Ovary (tissue), 9 donors: ENCODE measurements around the gene SYCP1. TPM values are rescaled to one million over a fixed set of nuclear protein-coding genes. Genes with fewer than 3 reads are reported as not detected.

Experiments used
- DNase-seq, 5 donors: peaks; one replicate each; pipeline ENCODE4 v3.0.0-alpha.2; 2019 to 2020
- H3K27ac ChIP-seq, 2 donors: fragments of 200-600 bp; one replicate each; pipeline versions ENCODE4 v1.5.1 to v1.8.0; 2019 to 2022
- H3K27me3 ChIP-seq: fragments of 200-600 bp; one replicate; pipeline ENCODE4 v1.8.0; 2022
- H3K36me3 ChIP-seq: fragments of 200-600 bp; sonication (generic); one replicate; pipeline ENCODE4 v1.5.1; 2019
- H3K4me1 ChIP-seq: one replicate; pipeline ENCODE4 v1.8.1; 2013; ENCODE audit warnings: mild to moderate bottlenecking, moderate library complexity; ENCODE audit not compliant: insufficient read depth
- H3K4me3 ChIP-seq: fragments of 200-600 bp; sonication (generic); one replicate; pipeline ENCODE4 v1.5.1; 2017
- H3K9me3 ChIP-seq, 2 donors: fragments of 200-600 bp in 1 of 2; sonication (generic) in 1 of 2; one replicate each; pipeline versions ENCODE4 v1.5.1 to v1.8.1; 2013 to 2019; ENCODE audit warnings: mild to moderate bottlenecking in 1 of 2, moderate library complexity in 1 of 2
- EP300 ChIP-seq: sonication (generic); formaldehyde crosslinking; IDR thresholded peaks from one replicate; pipeline ENCODE4 v1.6.1; 2017; ENCODE audit warnings: antibody characterized with exemption
- POLR2A ChIP-seq: fragments of 450-650 bp; IDR thresholded peaks from one replicate; pipeline ENCODE4 v1.6.1; 2017; ENCODE audit warnings: antibody characterized with exemption, mild to moderate bottlenecking, moderate library complexity
- WGBS, 3 donors: extraction: QIAGEN DNeasy Blood & Tissue Kit in 1 of 3; methylation state at CpG; one replicate each; pipeline versions ENCODE4 v1.1.5 to v1.1.7; 2013 to 2017; 5-methylcytosine and 5-hydroxymethylcytosine counted together
- intact Hi-C, 4 donors: fragments of 100-400 bp; cut with DNase I; formaldehyde crosslinking; loops; one replicate each; pipeline versions ENCODE4 v1.11.0 to v1.15.1; 2022 to 2023
- polyA plus RNA-seq, 2 donors: library from polyadenylated mRNA; stranded (reverse); fragments of 200-250 nt in 1 of 2; fragments of 350-450 nt in 1 of 2; fragmentation: Illumina TruSeq in 1 of 2; extraction: RNeasy Lipid Tissue Mini Kit (QIAGEN cat#74804) in 1 of 2; gene quantifications; one replicate each; pipeline ENCODE4 v1.2.3, GENCODE V29; 2013 to 2014
- total RNA-seq, 7 donors: library from RNA; depleted of rRNA in 2 of 7; stranded (reverse); fragments of >200 nt in 2 of 7; fragmentation: NEBNext Ultra II Directional in 3 of 7; extraction: Animal tissue kit (Norgen Biotek cat#: 25700) in 3 of 7; gene quantifications; one replicate each; pipeline versions ENCODE4 v1.1.0 to v1.2.4, GENCODE V29; 2016 to 2023
- TF ChIP-seq, protein P1 (sequence below), 3 donors: fragments of 450-650 bp in 2 of 3; fragments of 200-600 bp in 1 of 3; IDR thresholded peaks; one replicate each; pipeline versions ENCODE4 v1.5.1 to v1.8.0; 2016 to 2022; ENCODE audit warnings: antibody characterized with exemption in 3 of 3, mild to moderate bottlenecking in 1 of 3
- donor health status: DM: no; HTN: no; CAD: no; lungs with moderate emphysema.
- donor health status: DM: no; HTN: no; CAD: no.
- donor health status: Bipolar disorder and iron deficiency.
- donor health status: DM: yes; HTN: yes; CAD: no.
- donor health status: DM: no; HTN: no; CAD: no.
- donor health status: DM: yes; HTN: yes; CAD: no.

The SYCP1 gene
- total and polyA plus RNA-seq, 9 donors = 0.13 TPM; not detected in 8

DNA sequence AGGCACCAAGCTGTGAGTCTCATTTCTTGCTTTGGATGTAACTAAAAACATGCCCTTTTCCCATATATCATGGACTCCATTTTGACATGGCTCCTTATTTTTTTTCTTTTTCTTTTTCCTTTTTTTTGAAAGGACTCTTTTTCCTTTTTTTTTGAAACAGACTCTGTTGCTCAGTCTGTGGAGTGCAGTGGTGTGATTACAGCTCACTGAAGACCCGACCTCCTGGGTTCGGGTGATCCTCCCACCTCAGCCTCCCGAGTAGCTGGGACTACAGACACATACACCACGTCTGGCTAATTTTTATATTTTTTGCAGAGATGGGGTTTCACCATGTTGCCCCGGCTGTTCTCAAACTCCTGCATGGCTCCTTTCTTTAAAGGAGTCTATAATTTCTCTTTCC lies 10.4 kb upstream of the SYCP1 start:
- Histone ChIP-seq H3K4me1 (no peaks in the 10 kb centered on the region), H3K27ac (no peak overlapping the region), H3K36me3 (no peaks in the 10 kb centered on the region), H3K4me3 (no peak overlapping the region), H3K27me3 (no peaks in the 10 kb centered on the region), H3K9me3 (no peaks in the 10 kb centered on the region)
- 68 to 71% (median 71%) methylated on average over 5 of the region's 5 CpGs for WGBS, 3 donors
- intact Hi-C loops = no loop called here
- no peak for TF ChIP-seq EP300
- no peak for DNase-seq

DNA sequence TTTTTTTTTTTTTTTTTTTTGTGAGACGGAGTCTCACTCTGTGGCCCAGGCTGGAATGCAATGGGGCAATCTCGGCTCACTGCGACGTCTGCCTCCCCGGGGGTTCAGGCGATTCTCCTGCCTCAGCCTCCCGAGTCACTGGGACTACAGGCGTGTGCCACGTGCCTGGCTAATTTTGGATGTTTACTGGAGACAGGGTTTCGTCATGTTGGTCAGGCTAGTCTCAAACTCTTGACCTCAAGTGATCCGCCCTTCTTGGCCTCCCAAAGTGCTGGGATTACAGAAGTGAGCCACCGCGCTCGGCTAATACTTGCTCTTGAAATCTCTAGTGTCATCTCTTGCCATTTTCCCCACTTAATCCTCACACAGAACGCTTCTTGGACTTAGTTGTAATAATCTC lies 1.1 kb upstream of the SYCP1 start:
- Histone ChIP-seq H3K4me1 (no peaks in the 10 kb centered on the region), H3K36me3 (no peaks in the 10 kb centered on the region), H3K9me3 (no peaks in the 10 kb centered on the region), H3K4me3 (no peak overlapping the region), H3K27ac (no peak overlapping the region), H3K27me3 (no peaks in the 10 kb centered on the region)
- TF ChIP-seq EP300 (no peak), POLR2A (no peak)
- TF ChIP-seq, protein P1, sequence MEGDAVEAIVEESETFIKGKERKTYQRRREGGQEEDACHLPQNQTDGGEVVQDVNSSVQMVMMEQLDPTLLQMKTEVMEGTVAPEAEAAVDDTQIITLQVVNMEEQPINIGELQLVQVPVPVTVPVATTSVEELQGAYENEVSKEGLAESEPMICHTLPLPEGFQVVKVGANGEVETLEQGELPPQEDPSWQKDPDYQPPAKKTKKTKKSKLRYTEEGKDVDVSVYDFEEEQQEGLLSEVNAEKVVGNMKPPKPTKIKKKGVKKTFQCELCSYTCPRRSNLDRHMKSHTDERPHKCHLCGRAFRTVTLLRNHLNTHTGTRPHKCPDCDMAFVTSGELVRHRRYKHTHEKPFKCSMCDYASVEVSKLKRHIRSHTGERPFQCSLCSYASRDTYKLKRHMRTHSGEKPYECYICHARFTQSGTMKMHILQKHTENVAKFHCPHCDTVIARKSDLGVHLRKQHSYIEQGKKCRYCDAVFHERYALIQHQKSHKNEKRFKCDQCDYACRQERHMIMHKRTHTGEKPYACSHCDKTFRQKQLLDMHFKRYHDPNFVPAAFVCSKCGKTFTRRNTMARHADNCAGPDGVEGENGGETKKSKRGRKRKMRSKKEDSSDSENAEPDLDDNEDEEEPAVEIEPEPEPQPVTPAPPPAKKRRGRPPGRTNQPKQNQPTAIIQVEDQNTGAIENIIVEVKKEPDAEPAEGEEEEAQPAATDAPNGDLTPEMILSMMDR (IDR thresholded peaks at IDR 0.05) = no peak
- intact Hi-C loops = no loop called here
- no peak for DNase-seq
- WGBS, 3 donors = 88 to 93% (median 91%) methylated on average over 15 of the region's 15 CpGs

DNA sequence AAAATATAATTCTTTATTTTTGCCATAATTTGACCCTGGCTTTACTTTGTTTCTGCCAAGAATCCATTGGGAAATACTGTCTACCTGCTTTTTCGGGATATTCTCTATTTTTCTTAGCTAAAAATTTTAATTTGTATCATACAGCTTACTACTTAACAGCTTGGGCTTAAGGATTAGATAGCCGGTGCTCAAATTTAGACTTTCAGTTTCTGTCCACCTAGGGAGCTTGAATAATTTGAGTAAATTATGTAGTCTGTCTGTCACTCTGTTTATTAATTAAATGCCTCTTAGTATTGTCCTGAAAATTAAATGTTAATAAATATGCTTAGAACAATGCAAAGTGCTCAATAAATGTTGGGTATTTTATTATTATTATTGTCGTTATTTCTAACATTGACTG lies 6.7 kb downstream of the SYCP1 start:
- no peak overlapping the region for H3K4me3 ChIP-seq
- 71 to 86% (median 76%) methylated on average over 3 of the region's 3 CpGs for WGBS, 3 donors
- no peaks in the 10 kb centered on the region for H3K9me3 ChIP-seq
- TF ChIP-seq, protein P1 (IDR thresholded peaks at IDR 0.05) = no peak
- TF ChIP-seq POLR2A (no peak), EP300 (no peak)
- DNase-seq = no peak
- H3K4me1 ChIP-seq = no peaks in the 10 kb centered on the region
- intact Hi-C loops = no loop called here
- H3K27me3 ChIP-seq = no peaks in the 10 kb centered on the region
- H3K36me3 ChIP-seq = no peaks in the 10 kb centered on the region
- H3K27ac ChIP-seq = no peak overlapping the region

DNA sequence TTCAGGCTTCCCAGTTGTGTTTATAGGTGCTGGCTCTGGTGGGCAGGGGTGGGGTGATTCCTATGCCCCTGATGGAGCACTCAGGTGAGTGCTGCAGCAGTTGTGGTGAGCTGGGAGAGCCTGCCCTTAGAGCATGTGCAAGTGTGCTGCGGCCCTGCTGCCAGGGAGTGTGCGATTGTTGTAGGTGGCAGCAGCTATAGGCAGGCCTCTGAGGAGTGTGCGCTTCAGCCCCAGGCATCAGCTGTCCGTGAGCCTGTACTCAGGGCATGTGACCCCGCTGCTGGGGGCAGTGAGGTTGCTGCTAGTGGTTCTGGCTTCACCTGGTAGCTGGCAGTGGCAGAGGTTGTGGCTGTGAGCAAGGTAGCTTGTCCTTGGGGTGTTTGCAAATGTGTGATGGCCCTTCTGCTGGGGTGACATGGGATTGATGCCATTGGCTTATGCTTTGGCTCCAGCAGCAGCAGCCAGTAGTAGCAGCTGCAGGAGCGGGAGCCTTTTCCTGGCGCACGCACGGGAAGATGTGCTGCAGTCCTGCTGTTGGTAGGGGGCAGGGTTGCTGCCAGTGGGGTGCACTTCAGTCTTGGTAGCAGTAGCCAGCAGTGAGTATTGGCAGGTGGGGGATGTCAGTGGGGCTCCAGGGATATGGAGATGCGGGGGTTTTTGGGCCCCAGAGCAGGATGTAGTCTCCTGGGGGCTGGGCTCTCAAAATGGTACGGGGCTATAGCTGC lies 37.7 kb downstream of the SYCP1 start:
- TF ChIP-seq, protein P1 (IDR thresholded peaks at IDR 0.05) = no peak
- TF ChIP-seq POLR2A = no peak
- no peak for TF ChIP-seq EP300
- Histone ChIP-seq H3K36me3 (no peaks in the 10 kb centered on the region), H3K27me3 (no peaks in the 10 kb centered on the region), H3K4me1 (no peaks in the 10 kb centered on the region), H3K4me3 (no peak overlapping the region), H3K9me3 (no peaks in the 10 kb centered on the region), H3K27ac (no peak overlapping the region)
- 74 to 75% (median 74%) methylated on average over 11 of the region's 11 CpGs for WGBS, 3 donors
- intact Hi-C loops = no loop called here
- DNase-seq = no peak

DNA sequence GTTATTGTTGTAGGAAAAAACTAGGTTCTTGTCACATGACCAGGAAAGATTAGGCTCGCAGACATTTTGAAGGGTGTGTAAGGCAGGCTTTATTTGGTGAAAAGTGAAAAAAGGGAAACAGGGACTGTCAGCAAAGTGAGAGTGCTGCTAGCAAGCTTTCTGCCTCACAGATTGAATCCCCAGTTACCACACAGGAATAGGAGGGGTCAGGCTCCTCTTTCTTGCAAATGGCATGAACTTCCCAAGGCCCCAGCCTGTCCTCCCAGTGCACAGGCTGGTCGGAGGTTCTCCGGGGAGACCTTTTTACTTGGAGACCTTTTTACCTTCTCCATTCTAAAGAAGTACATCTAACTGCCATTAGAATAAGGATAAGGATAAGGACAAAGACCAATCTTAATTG lies 42.1 kb downstream of the SYCP1 start:
- intact Hi-C loops = no loop called here
- Histone ChIP-seq H3K27me3 (no peaks in the 10 kb centered on the region), H3K36me3 (no peaks in the 10 kb centered on the region), H3K4me1 (no peaks in the 10 kb centered on the region), H3K4me3 (no peak overlapping the region), H3K9me3 (no peaks in the 10 kb centered on the region), H3K27ac (no peak overlapping the region)
- TF ChIP-seq POLR2A = no peak
- TF ChIP-seq, protein P1 (IDR thresholded peaks at IDR 0.05) = no peak
- no peak for TF ChIP-seq EP300
- no peak for DNase-seq
- 55 to 65% (median 61%) methylated on average over 3 of the region's 3 CpGs for WGBS, 3 donors
